Subcutaneous preadipocyte (primary cell): ENCODE data around the gene DDX39A. TPM values are rescaled to one million over a fixed set of nuclear protein-coding genes. Genes with fewer than 3 reads are reported as not detected.

Source experiments
- total RNA-seq: library from RNA; depleted of rRNA; stranded (reverse); fragments of >200 nt; gene quantifications from 2 replicates; pipeline ENCODE4 v1.2.3, GENCODE V29; 2012

The DDX39A gene
- 73.9 and 99.9 TPM in 2 replicates for total RNA-seq

DNA sequence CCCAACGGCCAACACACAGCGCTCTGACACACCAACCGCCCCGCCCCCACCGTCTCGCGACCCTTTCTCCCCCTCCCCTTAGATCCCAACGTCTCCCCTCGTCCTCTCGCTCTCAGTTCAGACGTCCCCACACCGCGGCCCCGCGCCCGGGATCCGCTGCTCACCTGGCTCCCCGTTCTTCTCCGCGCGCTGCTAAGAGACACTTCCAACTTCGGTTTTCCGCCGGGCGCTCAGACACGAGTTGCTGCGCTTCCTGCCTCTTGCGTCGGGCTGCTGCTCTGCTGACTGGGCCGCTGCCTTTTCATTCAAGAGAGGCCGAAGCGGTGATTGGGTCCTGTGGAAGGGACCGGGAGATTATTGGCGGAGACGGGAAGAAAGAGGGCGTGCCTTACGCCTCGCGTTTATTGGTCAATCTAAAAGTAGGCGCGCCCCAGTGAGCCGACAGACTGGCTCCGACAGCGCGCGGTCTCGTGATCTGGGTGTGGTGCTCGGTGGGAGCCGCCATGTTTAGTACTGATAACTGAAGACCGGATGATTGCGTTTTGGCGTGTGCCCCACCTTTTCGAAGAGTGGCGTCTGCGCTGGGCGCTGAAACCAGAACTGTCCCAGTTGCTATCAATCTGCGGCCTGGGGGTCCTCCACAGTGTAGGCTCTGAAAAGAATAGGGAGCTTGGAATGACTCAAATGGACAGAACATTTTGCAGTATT lies at the start of gene DDX39A:
DDX39A (minus strand) TSS at position 236 of the 708 bp plus-strand sequence. CDS start 6,121 bp downstream, outside the sequence.

DNA sequence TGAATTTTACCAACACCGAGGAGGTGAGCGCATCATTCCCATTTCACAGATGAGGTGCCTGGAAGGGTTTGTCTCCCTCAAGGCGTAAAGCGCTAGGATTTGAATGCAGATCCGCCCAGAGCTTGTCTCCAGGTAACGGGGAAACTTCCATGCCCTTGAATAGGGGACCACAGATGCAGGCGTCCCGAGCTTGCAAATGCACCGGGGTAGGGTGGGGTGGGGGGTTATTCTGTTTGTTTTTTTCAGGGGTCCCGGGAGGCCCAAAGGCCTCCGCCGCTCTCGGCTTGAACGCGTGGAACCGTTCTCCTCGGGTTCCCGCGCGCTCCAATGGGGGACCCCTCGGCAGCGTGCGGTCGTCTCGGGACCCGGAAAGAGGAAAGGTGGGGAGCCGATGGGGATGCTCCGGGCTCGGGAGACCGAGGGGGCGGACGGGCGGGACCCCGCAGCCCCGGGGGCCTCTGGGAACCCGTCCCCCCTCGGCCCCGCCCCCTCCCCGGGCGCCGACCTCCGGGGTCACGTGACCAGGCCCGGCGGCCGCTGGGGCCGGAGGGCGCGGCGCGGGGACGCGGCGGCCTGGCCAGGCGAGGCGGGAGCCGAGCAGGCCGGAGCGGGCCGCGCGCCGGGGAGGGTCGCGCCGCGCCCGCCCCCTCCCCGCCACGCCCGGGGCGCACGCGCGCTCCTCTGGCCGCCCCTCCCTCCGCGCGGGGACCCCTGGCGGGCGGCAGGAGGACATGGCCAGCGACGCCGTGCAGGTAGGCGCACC lies 13.8 kb upstream of the DDX39A start, which contains the start of gene PKN1:
PKN1 (plus strand) TSS at position 516 of the 763 bp plus-strand sequence; CDS start at position 732, 216 bp downstream.

Other genes with a start within 250 kb of the DDX39A start
- 1.4 and 1.8 TPM in 2 replicates for gene ADGRL1, start 213.2 kb downstream of the DDX39A start, total RNA-seq
- 34.9 and 60.0 TPM in 2 replicates for gene ADGRE5, start 37.9 kb downstream of the DDX39A start, total RNA-seq
- 126 and 147 TPM in 2 replicates for gene PKN1, start 14.0 kb upstream of the DDX39A start, total RNA-seq
- 1.8 and 12.5 TPM in 2 replicates for gene PTGER1, start 56.0 kb upstream of the DDX39A start, total RNA-seq
- 82.7 and 112 TPM in 2 replicates for gene GIPC1, start 76.8 kb upstream of the DDX39A start, total RNA-seq
- gene DNAJB1, start 99.1 kb upstream of the DDX39A start, total RNA-seq, result 58.4 and 66.5 TPM in 2 replicates
- 39.1 and 40.1 TPM in 2 replicates for gene TECR, start 110.3 kb upstream of the DDX39A start, total RNA-seq
- 200 and 337 TPM in 2 replicates for gene NDUFB7, start 152.7 kb upstream of the DDX39A start, total RNA-seq
- under 0.01 TPM in 1 of 2 replicates, not detected in the other for gene CLEC17A, start 163.7 kb upstream of the DDX39A start, total RNA-seq